ENCODE measurements around the gene BRCC3.

The BRCC3 gene

DNA sequence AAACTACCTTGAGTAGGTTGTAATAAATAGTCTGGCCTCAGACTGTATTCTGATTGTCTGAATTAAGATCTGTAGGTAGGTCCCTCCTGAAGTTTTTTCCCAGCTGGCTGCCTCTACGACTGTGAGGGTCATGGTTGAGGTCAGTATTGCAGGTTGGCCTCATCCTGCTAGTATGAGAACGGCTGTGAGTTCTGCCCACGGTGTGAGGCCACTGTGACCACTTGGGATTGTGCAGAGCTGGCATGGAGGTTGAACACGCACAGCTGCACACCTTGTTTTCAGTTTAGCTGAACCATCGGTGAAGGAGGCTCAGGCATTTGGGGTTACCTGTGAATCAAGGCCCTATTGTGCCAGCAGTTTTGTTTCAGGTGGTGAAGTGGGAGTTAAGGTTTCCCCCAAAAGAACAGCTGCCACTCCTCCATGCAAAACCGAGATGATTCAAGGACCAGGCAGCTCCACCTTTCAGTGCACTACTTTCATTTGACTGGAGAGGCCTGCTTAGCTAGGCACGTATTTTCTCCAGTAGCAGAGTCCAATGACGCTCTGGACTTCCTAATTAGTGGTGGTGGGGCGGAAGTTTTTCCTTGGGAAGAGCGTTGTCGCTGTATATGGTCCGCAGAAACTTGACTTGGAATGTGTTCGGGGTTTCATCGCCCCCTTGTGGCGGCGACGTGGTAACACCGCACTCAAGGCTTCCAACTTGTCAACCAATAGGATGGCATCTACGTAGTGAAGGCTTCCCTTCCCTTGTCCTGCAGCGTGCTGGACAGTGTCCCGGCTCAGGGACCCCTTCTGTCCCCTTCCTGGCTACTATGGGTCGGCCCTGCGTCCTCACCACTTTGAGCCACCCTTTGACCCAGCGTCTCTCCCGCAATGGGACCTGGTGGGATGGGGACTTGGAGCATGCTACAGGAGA, 14.2 kb upstream of the BRCC3 start:
- DNase-seq (ENCODE audit: low spot score): peak; percentile 79

DNA sequence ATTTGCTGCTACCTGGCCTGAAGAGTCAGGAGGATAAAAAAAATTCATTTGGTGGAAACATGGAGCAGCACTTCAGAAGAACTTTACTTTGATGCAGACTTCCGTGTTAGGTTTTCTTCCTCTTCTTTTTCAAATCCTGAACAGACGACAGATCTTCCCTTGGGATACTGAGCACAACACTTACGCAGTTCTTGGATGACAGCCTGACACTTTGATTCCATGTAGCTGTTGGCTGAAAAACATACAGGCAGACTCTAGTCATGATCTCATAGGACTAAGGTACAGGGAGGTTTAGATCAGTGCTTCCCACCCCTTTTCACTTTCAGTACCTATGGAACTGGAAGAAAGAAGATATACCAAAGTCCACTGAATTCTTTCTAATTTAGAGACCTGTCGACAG, 9.5 kb upstream of the BRCC3 start:
- DNase-seq (ENCODE audit: low spot score): no peak

DNA sequence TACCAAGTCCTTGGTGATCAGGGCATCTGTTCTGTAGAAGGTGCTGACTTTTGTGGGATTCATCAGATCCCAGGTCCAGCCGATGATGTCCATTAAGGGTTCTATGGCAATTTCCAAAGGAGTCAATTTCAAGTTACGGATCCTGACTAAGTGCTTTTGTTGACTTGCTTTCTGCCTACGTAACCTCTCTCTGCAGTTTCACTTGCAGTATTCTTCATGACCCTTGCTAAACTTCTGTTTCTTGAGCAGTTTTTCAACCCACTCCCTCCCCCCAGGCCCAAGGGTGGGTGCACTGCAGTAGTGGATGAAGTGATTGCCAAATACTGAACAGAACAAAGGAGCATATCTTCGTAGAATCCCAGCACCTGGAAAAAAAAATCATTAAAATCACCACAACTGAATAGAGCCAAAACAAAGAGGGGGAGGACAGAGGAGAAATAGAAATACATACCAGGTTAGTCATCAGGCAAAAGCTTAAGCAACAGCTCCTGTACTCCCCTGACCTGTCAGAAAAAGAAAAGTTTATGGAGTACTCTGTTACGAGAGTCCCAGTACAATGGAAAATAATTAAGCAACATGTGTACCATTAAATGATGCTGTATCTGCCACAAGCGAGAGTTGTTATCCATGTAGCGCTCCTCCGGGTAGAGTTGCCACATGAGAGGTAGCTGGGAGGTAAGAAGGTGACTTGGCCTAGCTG, 6.1 kb upstream of the BRCC3 start:
- DNase-seq (ENCODE audit: low spot score): peak; percentile 46

DNA sequence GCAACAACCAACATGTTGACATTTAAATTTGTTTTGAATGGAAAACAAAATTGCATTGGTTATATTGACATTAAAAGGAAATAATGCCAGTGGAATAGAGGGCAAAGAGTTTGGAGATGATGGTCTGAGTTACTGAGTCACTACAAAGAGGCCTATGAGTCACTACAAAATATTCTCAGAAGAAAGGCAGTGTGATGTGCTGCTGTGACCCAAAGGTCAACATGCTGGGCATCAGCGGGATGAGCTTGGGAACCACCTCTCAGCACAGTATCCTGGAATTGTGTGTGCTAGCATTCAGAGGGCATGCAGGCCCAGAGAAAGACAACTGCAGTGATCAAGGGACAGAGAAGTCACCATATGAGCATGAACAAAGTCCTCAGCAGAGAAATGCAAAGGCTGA, 3.1 kb upstream of the BRCC3 start:
- DNase-seq (ENCODE audit: low spot score): peak; percentile 72

DNA sequence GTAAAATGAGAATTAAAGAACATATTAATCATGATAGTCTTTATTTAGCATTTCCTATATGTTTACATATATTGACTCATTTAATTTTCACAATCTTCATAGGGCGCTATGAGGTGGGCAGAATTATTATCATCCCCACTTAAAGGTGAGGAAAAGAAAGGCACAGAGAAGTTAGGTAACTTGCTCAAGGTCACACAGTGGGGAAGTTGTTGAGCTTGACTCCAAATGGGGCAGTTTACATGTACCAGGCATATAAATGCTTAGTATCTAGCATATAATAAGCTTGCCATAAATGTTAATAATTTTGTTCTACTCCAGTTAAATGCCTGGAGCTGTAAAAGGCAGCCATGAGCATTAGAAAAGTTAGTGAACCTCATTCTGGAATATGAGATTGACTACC, 1.9 kb upstream of the BRCC3 start:
- DNase-seq (ENCODE audit: low spot score): no peak

DNA sequence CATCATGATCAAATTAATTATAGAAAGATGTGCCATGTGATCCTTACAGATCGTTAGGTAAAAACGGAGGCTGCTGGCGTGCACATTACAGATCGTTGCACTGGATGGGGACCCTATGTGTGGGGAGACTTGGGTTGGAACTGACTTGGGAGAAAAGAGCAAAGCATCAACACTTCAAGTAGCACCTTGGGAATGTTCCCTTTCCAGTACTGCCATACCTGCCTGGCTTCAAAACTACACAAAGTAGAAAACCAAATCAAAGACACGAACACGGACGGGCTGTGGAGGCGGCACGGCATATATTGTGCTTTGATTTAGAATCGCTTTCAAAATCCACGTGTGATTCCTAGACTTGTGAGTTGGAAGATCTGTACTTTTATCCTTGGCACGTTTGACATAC, 1.3 kb upstream of the BRCC3 start:
- no peak for DNase-seq (ENCODE audit: low spot score)

DNA sequence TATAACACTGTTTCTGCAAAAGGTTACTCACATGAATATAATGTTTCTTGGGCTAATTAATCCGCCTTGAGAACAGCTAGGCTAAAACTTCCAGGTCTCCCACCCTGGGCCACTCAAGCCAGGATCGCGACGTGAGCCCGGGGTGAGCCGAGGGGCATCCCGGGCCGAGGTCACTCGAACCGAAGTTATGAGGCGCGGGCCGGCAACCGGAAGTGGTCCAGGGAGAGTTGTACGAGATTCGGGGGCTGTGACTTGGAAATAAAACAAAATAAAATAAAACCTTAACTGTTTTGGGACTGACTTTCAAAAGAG, 689 bp upstream of the BRCC3 start:
- no peak for DNase-seq (ENCODE audit: low spot score)

DNA sequence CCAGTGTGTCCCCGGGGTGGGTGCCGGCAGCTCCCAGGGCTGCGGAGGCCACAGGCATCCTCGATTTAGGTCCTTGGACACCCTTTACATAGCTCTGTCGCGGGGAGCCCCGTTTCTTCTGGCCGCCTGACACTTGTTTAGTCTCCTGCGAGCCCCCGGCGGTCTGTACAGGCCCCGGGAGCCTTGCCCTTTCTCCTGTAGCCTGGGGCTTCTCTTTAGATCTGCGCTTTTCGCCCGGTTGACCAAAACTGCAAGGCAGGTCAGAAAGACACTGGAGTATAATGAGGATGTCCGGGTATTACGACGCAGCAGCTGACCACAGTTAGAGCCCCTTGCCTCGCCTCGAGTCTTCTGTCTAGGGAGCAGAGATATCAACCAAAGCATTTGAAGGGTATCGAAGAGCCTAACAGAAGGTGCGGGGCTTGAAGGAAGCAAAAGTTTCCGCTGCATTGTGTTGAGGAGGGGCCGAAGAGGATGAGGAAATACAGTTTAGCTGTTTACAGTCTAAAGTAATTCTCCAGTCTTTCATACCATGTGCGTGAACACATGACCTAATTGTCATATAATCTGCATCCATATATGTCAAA, 479 bp downstream of the BRCC3 start:
- peak; percentile 23 for DNase-seq (ENCODE audit: low spot score)

DNA sequence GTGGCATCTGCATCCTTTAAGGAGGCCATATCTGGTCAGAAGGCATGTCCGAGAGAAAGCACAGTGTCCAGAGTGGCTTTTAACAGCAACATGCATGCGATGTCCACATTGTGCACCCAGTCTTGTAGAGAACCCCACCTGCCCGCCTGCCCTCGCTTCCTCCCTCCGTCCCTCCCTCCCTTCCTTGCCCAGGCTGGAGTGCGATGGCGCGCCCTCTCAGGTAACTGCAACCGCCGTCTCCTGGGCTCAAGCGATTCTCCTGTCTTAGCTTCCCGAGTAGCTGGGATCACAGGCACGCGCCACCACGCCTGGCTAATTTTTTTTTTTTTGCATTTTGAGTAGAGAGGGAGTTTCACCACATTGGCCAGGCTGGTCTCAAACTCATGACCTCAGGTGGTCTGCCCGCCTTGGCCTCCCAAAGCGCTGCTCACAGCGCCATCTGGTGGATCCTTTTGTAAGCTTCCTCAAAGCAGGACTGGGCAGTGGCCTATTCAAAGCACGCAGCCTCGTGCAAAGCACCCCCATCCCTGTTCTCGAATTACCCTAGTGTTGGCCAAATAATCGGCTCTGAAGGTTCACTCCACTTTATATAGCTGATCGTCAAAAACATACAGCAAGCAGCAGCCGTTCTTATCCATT, 15.0 kb downstream of the BRCC3 start:
- DNase-seq (ENCODE audit: low spot score): peak; percentile 29

DNA sequence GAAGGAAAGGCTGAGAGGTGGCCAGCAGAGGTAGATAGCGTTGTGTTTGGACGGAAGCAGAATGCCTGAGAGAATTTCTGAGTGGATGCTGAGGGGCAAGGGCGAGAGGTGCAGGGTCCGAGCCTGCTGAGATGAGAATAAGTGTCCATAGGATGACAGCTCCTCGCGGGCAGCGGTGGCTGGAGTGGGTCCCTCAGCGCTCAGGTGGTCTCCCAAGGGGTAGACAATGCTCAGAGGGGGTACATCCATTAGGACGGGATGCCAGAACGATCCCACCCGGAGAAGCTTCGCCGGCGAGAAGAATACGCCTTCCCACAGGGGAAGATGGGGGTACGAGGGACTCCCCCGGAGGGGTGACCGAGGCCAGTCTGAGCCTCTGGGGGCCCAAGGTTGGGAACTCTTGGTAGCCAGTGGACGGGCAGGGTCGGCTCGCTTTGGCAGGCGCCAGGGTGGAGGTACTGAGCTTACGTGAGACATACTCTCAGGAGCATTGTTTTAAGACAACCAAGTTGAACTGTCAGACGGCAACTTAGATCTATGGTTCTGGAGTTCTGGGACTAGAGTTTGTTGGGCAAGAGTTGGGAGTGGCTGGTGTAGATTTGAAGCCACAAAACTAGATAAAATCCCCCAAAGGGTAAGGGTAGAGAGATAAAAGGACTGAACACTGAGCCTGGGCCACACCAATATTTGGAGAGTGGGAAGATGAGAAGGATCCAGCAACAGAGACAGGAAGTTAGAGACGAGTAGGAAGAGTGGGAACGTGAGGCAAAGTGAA, 15.8 kb downstream of the BRCC3 start:
- no peak for DNase-seq (ENCODE audit: low spot score)

DNA sequence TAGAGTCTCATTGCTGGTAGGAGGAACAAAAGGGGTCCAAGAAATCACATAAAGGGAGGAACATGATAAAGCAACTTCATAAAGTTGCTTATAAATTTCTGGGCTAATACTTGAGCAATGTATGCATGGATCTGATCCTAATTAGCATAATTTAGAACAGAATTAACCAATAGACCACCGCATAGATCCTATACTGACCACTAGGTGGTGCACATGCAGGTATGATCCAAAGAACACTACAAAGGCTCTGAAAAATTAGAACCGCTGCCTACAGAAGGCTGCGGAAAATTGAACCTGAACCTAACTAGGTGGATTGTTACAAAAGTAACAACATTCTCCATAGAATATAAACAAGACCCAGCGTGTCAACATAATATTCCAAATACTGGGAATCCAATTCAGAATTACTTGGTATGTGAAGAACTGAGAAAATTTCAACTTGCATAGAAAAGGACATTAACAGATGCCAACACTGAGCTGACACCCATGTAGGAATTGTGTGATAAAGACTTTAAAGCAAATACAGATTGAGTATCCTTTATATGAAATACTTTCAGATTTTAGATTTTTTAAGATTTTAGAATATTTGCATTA, 23.3 kb downstream of the BRCC3 start:
- peak; percentile 30 for DNase-seq (ENCODE audit: low spot score)

DNA sequence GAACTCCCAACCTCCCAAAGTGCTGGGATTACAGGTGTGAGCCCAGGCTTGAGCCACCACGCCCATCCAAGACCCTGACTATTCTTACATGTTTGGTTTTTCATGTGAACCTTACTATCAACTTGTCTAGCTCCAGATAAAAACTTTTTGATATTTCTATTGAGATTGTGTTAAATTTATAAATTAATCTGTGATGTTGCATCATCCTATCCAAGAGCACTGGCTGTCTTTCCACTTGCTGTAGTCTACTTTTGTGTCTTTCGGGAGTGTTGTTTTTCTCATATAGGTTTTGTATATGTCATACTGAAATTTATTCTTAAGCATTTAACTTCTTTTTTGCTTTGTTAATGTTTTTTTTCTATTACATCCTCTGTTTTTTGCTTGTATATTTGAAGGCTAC, 34.6 kb downstream of the BRCC3 start:
- DNase-seq (ENCODE audit: low spot score): no peak

DNA sequence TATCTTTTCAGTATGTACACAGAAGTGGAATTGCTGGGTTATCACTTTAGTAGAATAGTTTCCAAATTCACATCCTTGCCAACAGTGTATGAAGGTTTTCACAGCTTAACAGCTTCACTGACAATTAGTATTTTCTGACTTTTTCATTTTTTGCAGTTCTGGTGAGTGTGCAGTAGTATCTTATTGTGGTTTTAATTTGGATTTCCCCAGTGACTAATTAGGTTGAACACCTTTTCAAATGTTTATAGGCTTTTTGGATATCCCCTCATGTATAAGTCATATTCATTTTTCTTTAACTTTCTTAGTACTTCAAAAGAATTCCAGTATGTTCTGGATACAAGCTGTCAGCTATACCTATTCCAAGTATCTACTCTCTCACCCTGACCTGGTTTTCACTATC, 37.1 kb downstream of the BRCC3 start:
- no peak for DNase-seq (ENCODE audit: low spot score)

DNA sequence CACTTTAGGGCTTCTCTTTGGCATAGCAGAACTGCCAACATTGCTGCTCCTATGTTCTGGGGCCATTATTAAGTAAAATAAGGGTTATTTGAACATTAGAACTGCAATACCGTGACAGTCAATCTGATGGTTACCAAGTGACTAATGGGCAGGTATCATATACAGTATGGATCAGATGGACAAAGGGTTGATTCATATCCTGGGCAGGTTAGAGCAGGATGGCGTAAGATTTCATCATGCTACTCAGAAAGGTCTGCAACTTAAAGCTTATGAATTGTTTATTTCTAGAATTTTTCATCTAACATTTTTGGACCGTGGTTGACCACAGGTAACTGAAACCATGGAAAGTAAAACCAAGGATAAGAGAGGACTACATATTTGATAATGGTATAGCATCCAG, 40.9 kb downstream of the BRCC3 start:
- no peak for DNase-seq (ENCODE audit: low spot score)

DNA sequence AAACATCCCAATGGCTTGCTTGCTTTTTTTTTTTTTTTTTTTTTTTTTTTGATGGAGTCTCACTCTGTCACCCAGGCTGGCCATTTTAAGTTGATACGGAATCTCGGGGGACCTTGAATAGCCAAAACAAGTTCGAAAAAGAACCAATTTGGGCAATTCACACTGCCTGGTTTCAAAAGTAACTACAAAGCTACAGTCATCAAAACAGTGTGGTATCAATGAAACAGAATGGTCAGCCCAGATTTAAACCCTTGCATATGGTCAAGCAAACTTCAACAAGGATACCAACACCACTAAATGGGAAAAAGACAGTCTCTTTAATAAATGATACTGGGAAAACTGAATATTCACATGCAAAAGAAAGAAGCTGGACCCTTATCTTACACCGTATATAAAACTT, 41.8 kb downstream of the BRCC3 start:
- DNase-seq (ENCODE audit: low spot score): no peak

DNA sequence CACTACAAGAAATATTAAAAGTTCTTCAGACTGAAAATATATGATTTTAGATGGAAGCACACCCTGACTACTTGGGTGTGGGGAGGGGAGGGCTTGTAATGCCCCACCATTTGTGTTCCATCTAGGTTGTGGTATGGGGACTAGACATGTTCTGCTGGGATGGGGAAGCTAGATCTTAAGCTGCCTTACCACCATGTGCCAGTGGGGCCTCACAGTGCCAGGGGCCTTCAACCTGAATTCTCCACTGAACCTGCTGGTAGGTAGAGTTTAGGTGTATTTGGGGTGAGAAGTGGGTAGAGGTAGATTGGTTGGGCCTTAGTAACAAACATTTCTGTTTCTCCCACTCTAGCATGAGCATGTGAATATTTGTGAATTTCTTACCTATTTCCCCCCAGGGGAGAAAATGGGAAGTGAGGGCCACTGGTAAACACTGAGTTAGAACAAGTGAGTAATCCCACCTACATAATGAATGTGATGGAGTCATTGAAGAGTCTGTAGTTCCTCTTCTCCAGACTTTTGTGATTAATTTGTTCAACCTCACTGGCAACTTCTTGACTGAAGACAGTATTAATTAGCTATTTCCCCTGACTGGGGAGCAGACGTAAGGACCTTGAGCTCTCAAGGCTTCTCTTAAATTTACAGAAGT, 44.0 kb downstream of the BRCC3 start:
- no peak for DNase-seq (ENCODE audit: low spot score)

DNA sequence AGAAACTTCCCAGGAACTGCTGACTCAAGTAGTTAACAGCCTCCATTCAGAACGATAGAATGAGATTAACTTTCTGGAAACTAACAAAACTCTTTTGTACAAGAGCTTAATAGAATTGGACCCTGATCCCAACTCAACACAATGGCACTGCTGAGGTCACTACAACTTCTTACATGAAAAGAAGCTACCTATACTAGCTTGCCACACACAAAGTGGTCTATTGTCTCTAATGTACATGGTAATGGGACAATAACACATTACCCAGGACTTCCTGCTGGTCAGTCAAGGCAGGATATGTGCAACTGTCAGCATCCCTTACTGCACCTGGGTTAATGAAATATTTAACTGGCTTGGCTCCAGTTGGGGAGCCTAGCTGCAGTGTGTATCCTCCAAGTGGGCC, 56.2 kb downstream of the BRCC3 start:
- no peak for DNase-seq (ENCODE audit: low spot score)

DNA sequence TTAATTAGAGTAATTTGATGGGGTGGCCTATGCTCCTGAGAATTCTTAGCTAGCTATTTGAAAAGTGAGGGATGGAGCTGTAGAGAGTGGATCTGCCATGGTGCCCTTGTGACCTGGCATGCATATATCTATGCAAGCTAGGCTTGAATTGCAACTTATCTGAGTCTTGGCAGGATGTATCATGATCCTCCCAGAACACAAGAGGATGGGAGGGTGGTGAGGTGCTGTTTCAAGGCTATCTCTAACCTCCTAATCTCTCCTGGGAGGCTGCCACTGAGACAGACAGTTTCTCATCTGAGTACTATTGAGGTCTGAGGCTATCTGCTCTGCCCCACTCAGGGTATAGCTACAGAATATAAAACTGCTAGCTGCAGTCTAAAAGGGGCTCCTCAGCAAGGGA, 56.6 kb downstream of the BRCC3 start:
- DNase-seq (ENCODE audit: low spot score): no peak

DNA sequence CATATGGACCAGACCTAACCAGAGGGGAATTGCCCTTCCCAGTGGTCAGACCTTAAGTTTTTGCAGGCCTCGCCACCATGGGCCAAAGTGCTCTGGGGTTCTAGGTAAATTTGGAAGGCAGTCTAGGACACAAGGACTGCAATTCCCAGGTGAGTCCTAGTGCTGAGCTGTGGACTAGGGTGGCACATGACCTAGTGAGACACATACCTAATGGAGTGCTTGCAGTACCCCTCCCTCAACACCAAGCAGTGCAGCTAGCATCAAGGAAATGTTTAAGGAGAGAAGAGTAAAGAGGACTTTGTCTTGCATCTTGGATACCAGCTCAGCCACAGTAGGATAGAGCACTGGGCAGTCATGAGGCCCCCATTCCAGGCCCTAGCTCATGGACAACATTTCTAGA, 60.8 kb downstream of the BRCC3 start:
- no peak for DNase-seq (ENCODE audit: low spot score)

DNA sequence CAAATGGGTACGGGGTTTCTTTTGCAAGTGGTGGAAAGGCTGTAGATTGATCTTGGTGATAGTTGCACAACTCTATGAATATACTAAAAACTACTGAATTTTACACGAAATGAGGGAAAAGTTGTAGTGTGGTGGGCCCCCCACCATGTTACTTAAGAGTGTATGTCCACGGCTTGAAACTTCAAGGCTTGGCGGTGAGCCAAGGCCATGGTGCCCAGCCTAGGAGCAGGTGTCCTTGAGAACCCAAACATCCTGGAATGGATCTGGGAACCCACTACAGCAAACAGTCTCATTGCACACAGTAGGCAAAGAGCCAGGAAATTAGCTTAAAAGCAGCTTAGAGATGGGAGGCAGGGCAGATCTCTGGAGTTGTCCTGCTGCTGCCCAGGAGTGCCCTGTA, 62.9 kb downstream of the BRCC3 start:
- DNase-seq (ENCODE audit: low spot score): no peak

DNA sequence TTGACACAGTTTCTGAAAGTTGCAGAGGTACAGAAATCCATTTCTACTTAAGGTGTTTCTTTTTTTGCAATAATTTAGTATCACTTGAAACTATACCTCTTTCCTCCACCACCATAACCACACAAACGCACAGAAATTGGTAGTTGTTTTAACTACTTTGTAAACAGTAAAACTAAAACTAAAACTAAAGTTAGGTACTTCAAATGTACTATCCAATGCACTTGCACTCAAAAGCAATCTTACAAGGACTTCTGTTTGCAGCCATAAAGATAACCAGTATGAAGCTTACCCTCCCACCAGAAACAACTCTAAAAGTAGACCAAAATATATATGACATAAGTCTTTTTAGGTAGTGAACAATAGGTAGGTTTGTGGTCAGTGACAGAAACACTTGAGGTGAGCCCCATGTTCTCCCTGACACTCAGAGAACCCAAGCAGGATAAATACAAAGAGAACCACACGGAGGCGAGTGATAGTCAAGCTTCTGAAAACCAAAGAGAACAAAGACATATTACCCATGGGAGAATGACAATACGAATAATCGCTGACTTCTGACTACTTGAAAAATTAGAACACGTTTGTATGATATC, 72.7 kb downstream of the BRCC3 start:
- DNase-seq (ENCODE audit: low spot score): no peak
